HS-5 (cell line): Measurements from ENCODE around the gene TPPP3.
"Not testable (repeated sequence)": the region's sequence is repeated elsewhere in the genome, so short reads cannot be mapped to it uniquely, and the experiment has no call there.

Experiments
- DNase-seq: peaks from one replicate; pipeline ENCODE4 v3.0.0-alpha.2; 2012; ENCODE audit warnings: low read depth

TPPP3 gene

DNA sequence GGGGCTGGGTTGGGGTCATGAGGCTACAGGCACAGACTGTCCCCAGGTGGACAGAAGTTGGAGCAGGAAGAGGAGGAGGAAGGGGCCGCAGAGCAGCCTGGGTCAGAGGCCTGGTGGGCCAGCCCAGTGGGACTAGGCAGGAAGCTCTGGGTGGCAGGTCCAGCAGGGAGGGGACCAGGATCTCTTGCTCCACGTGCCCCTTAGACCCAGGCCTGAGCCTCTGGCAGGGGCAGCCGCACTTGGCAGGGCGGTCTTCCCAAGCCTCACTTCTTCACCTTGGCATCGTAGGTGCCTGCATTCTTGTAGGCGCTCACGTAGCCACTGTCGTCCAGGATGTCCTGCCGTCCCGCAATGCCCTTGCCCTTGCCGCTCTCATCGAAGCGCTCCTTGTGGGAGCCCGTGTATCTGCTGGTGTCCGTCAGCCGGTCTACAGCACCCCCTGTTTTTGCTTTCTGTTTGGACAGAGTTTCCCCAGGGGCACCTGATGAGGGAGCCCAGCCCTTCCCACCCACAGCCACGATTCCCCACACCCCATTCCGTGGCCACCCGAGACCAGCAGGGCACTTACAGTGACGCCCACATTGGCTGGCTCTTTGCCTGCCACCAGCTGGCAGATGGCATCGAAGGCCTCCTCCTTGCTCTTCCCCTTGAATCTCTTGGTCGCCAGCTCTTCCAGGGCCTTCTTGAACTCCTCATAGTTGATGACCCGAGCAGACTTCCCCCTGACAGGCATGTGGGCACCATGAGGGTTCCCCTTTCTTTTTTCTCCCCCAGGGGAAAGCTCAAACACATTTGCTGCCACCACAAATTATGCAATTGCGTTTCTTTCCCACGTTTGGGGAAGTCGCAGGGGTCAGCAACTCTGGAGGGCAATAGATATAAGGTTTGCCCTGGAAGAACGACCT lies 3.1 kb downstream of the TPPP3 start:
- no peak for DNase-seq

DNA sequence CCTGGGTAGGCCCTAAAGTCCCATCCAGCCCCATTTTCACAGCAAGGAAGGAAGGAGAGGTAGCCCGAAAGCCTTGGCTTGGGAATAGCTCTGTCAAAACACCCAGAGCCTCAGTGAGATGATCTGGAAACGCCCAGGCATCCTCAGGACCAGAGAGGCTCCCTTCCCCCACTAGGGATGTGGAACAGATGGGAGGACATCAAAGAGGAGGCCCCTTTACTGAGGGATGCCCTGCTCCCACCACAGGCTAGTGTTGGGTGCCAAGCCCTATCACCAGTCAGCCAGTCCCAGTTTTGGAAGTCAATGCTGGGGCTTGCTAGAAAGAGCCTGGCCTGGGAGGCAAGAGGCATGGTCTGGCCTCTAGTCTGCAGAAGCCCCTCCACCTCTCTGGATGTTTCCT lies 4.7 kb downstream of the TPPP3 start:
- DNase-seq = no peak

DNA sequence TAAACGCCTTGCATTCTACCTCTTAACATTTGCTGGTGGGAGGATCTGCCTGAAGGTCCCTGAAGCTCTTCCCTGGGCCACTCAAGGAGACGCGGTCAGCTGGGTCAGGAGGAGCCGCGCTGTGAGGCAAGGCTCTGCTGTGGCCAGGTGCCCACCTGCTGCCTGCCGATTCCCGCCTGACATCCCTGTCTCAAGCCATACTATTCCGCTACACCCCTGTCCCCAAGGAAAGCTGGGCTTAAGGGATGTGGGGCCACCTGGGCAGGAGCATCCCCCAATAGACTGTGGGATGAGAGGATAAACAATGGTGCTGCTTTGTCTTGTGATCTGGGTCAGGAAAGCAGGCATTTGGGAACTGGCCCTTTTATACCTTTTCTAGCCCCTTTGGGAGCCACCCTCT lies 5.1 kb downstream of the TPPP3 start:
- DNase-seq = no peak

DNA sequence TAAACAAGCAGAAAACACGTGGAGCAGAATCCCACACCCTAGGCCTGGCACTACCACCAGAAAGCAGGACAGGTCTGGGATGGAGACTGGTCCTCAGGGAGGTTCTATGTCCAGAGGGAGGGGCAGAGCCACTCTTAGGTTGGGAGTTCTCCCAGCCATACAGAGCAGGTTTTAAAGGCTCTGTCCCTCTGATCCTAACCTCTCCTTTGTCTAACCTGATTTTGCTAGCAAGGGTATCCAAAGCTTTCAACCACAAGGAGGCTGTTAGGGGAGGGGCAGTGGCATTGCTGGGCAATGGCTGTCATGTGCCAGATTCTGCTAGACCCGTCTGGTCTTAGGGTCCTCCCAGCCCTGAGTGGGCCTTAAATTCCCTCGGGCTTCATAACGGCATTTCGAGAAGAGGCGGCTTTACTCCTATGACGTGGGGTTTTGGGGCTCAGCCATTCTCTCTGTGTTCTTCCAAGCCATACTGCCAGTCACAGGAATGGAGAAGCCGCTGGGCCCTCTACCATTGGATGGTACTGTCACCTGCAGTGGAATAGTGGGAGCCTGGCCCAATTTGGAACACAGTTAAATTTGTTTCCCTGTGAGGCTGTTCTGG lies 5.7 kb downstream of the TPPP3 start:
- no peak for DNase-seq

DNA sequence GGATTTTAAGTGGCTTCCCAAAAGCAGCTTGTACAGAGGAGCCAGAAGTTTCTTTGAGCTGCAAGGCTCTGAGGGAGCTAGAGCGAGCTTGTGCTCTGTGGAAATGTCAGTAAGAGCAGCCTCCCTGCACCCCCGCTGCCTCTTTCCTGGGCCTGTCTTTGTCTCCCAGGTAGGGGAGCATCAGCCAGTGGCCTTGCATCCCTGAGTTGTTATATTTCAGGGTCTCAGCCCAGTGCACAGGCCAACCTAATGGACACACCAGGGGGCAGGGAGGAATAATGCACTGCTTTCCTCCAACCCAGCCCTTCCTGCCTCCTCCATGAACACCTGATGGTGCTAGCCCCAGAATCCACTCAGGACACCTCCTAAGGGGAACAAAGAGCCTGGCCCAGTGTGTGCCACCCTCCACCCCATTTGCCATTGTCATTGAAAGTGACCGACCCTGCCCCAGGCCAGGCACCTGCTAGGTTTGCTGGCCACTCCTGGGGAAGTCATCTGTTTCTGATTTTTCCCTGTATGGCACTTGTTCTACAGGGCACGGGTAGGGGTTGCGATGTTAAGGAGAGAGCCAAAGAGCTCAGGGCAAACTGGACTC lies 6.3 kb downstream of the TPPP3 start:
- DNase-seq = no peak

DNA sequence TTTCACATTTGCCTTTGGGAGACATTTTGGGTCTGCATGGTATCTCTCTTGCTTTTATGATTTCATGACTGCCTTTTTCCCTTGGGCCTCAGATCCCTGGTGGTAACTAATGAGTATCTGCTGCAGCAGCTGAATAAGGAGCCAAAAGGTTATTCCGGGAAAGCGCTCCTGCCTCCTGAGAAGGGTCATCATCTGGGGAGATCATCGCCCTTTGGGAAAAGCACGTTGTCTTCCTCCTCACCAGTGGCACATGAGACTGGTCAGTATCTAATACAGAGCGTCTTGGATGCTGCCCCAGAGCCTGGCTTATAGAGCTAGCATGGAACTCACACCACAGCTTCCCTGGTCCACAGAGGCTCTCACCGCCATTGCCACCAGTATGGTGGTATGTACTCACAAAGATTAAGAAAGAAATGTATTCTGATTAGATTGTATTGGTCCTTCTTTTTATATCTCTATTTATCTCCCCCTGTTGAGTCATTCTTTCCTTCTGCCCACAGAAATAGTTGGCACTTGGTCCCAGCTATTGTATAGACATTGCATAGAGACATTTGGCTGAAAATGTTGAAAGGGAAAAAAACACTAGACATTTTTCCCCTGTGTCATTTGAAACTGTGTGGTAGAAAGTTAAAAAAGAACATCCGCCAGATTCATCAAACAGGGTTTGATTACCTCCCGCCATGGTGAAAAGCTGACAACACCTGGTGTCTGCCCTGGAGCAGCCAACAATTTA lies 8.4 kb downstream of the TPPP3 start:
- DNase-seq = no peak

DNA sequence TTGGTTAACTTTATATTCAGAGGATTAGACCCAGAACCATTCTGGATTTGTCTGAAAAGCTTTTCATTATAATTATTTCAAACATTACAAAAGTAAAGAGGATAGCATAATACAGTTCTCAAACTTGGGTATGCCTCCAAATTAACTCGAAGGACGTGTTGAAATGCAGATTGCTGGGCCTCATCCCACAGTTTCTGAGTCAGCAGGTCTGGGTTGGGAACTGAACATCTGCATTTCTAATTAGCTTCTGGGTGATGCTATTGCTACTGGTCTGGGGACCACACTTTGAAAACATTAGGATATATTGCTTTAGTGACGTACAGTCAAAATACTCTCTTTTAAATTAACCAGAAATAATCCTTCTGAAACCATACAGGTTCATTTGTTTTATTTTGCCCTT lies 10.0 kb downstream of the TPPP3 start:
- DNase-seq = no peak

DNA sequence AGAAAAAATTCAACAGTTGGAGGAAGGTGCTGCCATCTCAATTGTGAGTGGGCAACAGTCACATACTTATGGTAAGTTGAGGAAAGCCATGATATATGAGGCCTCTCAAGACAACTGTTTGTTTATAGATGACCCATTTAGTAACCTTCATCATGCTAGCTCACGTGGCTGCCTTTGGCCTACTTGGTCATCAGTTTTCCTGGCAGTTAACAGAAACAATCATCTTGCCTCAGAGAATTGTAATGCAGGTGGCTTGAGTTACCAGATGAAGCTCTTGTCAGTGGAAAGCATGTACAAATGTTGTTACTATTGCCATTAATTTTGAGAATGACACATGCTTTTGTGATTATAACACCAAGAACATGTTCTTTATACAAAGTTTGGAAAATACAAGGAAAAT lies 14.7 kb downstream of the TPPP3 start:
- DNase-seq = no peak

DNA sequence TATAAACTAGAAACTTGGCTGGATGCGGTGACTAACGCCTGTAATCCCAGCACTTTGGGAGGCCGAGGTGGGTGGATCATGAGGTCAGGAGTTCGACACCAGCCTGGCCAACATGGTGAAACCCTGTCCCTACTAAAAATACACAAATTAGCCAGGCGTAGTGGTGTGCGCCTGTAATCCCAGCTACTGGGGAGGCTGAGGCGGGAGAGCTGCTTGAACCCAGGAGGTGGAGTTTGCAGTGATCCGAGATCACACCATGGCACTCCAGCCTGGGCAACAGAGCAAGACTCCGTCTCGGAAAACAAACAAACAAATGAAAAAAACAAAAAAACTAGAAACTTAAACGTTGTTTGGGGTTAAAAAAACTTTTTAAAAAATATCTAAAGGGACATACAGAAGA lies 17.3 kb downstream of the TPPP3 start:
- DNase-seq = not testable (repeated sequence)

DNA sequence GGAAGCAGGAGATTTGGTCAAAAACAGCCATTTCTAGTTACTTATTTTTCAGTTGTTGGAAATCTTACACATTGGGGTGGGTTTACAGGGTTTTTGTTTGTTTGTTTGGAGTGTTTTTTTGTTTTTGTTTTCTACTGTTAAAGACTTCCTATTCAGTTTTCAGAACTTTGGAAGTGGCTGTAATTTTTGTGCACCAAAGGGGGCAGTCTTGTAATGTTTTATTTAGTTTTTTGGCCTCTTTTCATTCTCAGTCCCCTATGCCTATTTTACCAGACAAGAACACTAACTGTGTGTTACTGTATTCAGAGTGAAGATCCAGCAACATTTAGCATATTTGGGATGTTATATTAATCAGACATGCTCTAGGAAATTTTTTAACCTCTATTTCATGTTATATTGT lies 20.6 kb downstream of the TPPP3 start:
- DNase-seq = no peak

DNA sequence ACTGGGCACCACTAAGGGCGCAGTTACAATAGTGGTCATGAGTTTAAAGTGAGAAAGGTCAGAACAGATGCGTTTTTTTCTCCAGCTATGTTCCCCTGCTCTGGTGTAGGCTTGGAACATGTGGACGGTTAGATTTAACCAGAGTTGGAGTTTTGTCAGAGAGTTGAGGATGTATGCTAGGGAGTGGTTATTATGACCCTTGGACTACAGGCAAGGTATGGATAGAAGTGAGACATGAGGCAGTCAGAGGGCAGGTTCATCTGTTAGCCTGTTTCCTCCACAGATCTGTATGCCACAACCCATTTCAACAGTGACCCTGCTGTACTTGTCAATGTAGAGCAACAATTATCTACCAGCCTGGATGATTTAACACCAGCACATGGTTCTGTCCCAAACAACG lies 22.6 kb downstream of the TPPP3 start:
- DNase-seq = no peak

DNA sequence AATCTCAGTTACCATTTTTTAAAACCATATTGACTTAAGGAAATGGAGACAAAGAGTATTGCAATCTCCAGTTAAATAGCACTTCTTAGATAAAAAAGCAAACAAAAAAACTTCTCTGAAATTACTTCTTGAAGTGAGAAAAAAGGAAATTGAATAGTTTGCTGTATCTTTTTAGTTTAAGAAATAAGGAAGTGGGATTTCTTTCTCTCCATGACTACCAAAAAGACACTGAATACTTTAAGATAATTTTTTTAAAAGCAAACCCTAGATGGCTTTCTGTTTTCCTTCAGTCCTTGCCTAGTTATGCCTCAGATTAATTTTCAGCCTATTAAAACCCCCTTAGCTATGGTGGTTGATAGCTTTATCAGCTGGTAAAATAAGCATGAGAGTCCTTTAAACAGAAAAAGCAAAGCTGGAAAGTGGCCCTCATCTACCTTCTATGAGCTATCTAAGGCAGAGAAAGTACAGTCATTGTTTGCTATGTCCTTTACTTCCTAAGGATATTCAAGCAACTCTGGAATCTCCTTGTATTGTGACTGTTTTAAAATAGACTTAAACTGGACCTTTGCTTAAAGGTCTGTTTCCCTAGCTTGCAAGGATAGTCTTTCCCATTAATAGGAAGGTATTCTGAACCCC lies 28.6 kb downstream of the TPPP3 start:
- DNase-seq = no peak

DNA sequence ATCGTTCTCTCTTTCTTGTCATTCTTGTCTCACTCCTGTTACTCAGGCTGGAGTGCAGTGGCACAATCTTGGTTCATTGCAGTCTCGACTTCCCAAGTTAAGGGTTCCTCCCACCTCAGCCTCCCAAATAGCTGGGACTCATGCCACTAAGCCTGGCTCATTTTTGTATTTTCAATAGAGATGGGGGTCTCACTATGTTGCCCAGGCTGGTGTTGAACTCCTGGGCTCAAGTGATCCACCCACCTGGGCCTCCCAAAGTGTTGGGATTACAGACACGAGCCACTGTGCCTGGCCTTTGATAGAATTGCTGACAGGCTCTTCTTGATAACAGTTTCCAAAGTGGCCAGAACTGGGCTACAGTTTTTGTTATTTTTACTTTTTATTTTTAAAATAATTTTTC lies 32.3 kb downstream of the TPPP3 start:
- no peak for DNase-seq

DNA sequence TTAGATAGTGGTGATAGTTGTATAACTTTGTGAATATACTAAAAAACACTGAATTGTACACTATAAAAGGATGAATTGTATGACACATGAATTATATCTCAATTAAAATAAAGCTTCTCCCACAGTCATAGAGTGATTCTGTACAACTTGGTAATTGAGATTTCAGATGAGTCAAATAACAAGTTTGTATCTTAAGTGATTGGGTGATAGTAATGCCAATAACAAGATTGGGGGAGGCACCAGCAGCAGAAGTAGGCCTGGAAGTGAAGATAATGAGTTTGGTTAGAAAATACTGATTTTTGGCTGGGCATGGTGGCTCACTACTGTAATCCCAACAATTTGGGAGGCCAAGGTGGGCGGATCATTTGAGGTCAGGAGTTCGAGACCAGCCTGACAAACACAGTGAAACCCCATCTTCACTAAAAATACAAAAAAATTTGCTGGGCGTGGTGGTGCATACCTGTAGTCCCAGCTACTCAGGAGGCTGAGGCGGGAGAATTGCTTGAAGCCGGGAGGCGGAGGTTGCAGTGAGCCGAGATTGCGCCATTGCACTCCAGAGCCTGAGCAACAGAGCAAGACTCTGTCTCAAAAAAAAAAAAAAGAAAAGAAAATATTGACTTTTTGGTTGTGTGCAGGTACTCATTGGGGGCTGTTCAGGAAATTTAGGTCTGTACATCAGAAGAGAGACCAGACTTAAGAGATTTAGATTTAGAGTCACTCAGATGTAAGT lies 33.6 kb downstream of the TPPP3 start:
- DNase-seq = not testable (repeated sequence)

DNA sequence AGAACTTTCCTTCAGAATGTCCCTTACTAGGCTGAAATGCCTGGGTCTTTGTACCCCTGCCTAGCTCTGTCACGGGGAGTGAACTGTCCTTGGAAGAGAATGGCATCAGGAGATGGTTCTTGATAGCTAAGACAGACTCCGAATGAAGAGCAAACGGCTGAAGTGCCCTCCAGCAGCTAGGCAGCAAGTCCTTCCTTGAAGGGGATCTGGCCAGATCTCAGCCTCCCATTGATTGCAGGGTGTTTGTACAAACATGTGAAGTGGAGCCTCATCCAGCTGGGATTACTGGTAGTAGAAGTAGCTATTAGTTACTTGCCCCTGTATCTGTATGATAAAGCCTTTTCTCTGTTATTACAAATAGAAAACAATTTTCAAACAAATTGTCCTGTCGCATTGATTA lies 35.7 kb downstream of the TPPP3 start:
- DNase-seq = no peak

DNA sequence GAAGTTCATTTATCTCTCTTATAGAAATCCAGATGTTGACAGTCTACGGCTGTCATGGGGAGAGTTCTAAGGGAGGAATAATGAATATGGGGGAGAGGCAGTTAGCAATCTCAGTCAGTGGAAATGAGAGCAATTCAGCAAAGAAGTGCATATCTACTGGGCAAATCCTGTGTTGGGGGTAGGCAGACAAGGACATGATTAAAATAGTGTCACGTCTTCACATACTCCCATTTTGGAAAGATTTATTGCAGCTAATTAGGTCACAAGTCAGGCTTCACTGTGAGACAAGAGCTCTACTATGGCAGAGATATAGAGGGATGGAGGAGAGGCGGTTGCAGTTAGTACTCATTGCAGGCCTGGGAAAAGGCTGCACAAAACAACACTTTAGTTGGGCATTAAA lies 36.9 kb downstream of the TPPP3 start:
- DNase-seq = no peak

DNA sequence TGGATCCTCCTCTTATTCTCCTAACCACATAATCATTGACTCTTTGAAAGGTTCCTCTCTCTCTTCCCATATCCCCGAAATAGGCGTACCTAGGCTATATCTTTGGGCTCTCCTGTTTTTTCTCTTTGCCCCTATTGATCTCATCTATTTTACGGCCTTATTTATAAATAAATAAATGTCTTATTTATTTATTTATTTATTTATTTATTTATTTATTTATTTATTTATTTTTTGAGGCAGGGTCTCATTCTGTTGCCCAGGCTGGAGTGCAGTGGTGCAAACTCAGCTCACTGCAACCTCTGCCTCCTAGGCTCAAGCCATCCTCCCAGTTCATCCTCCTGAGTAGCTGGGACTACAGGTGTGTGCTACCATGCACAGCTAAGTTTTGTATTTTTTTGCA lies 40.8 kb downstream of the TPPP3 start:
- DNase-seq = not testable (repeated sequence)

DNA sequence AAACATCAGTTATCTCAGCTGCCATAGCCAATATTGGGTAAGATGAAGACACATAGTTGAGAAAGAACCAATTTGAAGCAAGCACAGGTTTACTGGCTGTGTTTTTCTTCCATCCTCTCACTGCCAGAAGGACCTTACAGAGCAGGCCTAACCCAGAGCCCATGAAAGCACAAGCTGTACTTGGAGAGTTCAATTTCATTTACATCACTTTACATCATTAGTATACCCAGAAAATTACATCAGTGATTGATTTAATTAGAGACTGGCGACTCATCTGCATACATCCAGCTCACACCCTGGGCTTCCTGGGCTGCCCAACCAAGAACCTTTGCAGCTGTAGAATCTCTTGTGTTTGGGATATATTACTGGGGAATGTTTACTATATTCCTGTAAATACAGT lies 43.0 kb downstream of the TPPP3 start:
- DNase-seq = no peak

DNA sequence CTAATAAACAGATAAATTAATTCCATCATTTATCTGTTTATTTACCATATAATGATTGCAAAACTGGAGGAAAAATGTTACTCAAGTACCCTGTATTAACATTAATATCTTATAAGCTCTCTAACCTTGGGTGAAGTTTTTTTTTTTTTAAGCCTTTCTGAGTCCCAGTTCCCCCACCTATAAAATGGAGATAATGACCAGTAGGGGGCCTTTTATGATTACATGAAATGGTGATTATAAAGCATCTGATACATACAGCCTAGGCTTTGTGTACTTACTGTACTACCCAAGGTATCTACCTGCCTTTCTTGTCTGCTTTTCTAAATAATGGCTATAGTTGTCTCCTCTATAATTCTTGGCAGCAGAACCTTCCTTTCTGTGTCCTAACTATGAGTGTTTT lies 44.1 kb downstream of the TPPP3 start:
- no peak for DNase-seq

DNA sequence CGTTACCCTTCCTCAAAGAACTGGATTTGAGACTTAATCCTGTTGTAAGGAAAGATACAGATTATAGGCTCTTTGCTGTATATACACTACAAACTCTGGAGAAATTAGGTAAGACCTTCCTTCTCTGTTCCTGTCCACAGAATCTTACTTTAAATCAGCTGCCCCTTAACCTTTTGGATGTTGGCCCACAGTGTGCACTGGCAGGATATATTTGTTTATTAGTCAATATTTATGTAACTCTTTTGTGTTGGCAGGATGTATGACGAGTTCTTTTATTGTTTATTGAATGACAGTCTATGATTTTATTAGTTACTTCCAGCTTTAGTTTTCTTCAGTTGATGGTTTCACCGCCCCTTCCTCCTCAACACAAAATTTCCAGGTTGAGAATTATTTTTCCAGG lies 47.0 kb downstream of the TPPP3 start:
- no peak for DNase-seq

DNA sequence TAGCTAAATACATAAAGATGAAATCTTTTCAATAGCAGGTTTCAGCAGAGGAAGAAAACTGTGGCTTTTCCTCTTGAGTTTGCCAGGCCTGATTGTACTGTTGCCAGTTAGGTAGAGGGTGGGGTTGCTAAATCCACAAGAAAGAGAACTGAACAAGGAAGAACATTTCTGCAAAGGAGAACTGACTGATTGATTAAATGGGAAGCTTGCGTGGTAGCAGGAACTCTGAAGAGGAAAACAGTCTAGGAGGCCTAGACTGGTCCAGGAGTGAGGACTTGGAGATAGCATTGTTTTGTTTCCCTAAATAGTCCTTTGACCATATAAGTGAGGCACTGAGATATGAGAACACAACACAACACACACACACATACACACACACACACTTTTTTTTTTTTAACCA lies 47.9 kb downstream of the TPPP3 start:
- no peak for DNase-seq

DNA sequence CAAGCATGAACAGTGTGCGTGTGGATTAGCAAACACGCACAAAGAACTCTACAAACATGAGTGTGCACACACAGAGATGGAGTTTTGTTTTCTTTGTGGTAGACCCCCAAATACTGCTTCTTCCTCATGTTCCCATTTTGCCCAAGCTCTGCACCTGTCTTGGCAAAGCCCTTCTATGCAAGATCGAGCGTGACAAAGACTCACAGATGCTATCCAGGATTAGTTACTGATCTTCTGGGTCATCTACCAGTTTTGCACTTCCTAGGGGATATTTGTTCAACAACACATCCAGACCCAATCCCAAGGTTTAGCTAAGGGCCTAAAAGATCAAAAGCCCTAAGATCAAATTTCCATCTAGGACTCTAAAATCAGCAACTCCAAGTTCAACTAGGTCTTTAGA lies 50.7 kb downstream of the TPPP3 start:
- no peak for DNase-seq
